GM21825 (cell line): ENCODE measurements around the gene PTBP2.
"Not testable (repeated sequence)": the region's sequence is repeated elsewhere in the genome, so short reads cannot be mapped to it uniquely, and the experiment has no call there.

ENCODE experiments used
- ATAC-seq: cut with Tn5 transposase; IDR thresholded peaks from one replicate; pipeline ENCODE4 v1.9.1; 2021; ENCODE audit warnings: mild to moderate bottlenecking, moderate library complexity; ENCODE audit not compliant: unreplicated experiment

Gene PTBP2

DNA sequence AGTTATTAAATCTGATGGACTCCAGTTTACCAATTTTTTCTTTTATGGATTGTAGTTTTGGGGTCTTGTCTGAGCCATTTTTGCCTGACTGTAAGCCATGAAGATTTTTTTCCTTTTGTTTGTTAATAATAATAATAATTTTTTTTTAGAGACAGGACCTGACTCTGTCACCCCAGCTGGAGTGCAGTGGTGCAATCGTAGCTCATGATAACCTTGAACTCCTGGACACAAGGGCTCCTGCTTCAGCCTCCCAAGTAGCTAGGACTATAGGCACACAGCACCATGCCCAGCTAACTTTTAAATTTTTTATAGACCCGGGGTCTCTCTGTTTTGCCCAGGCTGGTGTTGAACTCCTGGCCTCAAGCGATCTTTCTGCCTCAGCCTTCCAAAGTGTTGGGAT lies 6.3 kb downstream of the PTBP2 start:
- no peak for ATAC-seq

DNA sequence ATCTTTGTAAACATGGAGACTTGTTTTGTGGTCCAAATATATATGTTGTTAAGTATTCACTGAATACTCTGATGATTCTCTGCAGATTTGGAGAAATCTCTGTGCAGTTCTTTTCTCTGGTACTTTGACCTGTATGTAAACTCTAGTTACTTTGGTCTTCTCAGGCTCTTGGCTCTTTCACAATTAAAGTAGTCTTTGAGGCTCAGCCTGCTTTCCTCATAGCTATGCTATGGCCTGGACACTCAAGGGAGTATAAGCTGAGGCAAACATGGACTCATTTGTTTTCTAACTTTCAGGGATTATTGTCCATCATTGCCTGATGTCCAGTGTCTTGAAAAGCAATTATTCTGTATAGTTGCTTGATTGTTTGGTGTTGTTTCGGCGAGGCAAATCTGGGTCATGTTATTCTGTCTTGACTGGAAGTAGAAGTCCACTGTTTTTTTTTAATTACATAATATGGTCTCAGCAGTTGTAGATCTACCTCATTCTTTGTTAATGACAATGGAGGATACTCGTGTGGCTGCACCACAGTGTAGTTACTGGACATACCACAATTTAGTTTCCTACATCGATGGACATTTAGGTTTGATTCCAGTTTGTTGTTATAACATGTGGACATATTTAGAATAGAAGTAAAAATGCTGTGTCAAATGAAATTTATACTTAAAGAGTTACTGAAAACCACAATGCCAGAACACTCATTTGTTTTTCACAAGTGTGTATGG lies 9.2 kb downstream of the PTBP2 start:
- ATAC-seq, result no peak

DNA sequence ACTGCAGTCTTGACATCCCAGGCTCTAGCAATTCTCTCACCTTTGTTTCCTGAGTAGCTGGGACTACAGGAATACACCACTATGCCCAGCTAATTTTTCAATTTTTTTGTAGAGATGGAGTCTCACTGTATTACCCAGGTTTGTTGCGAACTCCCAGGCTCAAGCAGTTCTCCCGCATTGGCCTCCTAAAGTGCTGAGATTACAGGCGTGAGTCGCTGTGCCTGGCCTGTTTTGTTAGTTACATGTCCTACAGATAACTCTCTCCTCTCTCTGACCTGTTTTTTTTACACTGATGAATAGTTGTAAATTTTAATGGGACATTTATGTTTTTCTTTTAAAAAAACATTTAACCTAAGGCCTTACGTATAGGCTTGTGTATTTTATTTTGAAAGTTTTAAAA lies 19.8 kb downstream of the PTBP2 start:
- ATAC-seq, result no peak

DNA sequence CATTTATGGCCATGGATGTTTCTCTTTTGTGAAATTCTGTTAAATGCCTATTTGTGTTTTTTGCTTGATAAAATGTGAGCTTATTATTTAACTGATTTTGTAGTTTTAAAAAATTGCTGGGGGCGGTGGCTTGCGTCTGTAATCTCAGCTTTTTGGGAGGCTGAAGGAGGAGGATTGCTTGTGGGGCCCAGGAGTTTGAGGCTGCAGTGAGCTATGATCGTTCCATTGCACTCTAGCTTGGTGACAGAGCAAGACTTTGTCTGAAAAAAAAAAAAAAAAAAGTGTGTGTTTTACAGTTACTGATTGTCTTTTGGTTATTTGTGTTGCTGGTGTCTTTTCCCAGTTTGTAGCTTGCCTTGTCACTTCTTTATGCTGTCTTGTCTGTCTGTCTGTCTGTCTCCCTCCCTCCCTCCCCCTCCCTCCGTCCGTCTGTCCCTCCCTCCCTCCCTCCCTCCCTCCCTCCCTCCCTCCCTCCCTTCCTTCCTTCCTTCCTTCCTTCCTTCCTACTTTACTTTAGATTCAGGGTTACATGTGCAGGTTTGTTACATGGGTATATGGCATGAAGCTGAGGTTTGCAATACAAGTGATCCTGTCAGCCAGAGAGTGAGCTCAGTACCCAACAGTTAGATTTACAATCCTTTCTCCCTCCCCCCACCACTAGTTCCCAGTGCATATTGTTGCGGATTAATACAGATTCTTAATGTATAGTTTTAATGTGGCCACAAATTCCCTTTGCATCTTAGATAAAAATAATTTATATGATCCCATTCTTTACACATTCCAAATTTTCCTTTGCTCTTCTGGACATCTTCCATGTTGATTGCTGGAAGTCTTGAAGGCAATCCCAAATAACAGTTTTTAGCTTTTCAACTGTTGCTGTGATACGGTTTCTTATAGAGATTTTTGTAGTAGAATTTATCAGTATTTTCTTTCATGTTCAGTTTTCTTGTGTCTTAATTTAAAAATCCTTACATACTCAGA lies 25.1 kb downstream of the PTBP2 start:
- ATAC-seq, result no peak

DNA sequence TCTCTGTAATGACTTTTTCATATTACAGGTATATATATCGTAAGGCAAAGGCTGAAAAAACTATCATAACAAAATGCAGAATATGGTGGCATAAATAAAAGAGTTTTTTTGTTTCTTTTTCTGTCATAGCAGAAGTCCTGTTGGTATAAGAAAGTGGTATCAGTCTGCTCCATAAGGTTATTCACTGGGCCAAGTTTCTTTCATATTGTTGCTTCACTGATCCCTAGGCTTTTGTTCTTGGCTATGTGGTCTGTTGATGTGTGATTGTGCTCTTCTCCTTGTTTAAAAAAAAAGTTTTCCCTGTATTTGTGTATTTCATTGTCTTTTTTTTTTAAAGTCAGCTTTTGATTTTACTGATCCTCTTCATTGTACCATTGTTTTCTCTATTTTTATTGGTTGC lies 26.0 kb downstream of the PTBP2 start:
- ATAC-seq, result no peak

DNA sequence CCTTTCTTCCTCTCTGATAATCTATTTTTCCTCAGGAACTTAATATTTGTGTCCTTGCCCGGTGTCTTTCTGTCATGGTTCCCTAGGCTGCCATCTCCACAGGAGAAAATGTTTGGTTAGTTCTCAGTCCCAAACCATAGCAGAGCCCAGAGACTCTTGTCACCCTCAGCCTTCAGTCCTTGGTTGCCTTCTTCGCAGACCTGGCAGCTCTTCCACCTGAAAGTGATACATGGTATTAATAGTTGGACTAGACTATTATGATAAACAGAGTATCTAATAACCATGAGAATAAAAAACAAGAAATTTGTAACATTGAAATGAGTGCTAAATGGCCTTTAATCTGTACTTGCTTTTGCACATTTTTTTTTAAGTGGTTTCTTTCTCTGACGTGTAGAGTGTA lies 26.5 kb downstream of the PTBP2 start:
- no peak for ATAC-seq

DNA sequence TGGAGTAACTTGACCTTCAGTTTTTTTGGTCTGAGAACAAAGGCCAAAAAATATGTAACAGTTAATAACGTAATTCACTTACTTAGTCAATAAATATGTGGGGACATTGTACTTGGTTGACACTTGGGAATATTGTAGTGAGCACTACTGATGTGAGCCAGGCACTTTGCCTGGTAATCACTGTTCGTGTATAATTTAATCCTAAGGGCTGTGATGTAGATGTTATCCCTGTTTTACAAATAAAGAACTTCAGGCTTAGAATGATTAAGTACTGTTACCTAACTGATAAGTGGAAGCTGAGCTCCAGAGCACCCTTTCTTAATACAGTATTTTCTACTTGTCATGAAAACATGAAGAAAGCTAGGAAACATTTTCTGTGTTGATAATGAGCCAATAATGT lies 28.0 kb downstream of the PTBP2 start:
- no peak for ATAC-seq

DNA sequence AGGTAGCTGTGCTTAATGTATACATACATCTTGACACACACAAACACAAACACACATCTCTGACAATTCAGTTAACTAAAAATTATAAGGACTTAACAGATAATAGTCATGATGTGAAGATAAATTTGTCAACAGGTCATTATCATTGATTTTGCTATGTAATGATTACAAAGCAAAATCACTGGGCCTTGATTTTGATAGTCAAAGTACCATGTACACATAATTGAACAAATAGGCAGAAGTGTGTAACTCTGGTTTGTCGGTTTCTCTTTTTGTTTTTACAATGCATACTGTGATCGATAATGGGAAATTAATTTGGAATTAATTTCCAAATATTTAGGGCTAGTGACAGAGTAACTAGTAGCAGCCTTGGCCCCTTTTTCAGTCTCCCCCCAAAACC lies 30.8 kb downstream of the PTBP2 start:
- ATAC-seq, result no peak

DNA sequence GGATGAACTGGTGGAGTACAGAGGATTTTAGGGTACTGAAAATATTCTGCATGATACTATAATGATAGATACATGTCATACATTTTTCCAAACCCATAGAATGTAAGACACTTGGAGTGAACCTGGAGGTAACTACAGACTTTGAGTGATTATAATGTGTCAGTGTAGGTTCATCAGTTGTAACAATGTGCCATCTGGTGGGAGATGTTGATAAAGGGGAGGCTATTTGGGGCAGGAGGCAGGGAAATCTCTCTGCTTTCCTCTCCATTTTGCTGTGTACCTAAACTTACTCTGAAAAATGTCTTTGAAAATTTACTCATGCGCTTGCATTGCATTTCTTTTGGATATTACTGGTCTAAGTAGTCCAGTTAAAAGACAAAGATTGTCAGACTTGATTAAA lies 35.2 kb downstream of the PTBP2 start:
- ATAC-seq, result no peak

DNA sequence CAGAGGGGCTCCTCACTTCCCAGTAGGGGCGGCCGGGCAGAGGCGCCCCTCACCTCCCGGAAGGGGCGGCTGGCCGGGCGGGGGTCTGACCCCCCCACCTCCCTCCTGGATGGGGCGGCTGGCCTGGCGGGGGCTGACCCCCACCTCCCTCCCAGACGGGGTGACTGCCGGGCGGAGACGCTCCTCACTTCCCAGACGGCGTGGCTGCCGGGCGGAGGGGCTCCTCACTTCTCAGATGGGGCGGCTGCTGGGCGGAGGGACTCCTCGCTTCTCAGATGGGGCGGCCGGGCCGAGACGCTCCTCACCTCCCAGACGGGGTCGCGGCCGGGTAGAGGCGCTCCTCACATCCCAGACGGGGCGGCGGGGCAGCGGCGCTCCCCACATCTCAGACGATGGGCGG lies 41.0 kb downstream of the PTBP2 start:
- ATAC-seq, result not testable (repeated sequence)

DNA sequence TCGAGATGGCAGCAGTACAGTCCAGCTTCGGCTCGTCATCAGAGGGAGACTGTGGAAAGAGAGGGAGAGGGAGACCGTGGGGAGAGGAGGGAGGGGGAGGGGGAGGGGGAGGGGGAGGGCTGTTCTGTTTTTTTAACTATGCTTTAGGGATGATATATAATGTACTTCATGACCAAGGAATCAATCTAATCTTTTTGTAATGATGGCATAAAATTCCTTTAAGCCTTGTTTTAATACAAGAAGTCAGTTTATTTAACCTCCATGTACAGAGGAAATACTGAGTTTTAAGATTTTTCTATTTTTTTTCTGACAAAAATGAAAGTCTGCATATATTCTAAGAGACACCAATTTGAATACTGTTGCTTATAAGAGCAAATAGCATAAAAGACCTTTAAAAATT lies 41.9 kb downstream of the PTBP2 start:
- no peak for ATAC-seq

DNA sequence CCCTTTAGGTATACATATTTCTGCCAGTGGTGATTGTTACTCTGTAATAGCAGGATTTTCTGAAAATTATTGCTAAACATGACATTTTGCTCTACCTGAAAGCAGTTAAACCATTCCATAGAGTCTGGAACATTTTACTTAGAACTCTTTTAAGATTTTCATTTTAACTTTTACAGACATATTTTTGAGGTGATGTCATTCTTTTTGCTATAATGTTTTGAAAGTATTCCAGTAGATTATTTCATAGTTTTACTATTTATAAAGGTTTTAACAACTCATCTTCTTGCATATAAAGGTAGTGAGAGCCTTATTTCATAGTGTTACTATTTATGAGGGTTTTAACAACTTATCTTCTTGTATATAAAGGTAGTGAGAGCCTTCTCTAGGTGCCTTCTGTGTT lies 42.9 kb downstream of the PTBP2 start:
- ATAC-seq, result no peak

DNA sequence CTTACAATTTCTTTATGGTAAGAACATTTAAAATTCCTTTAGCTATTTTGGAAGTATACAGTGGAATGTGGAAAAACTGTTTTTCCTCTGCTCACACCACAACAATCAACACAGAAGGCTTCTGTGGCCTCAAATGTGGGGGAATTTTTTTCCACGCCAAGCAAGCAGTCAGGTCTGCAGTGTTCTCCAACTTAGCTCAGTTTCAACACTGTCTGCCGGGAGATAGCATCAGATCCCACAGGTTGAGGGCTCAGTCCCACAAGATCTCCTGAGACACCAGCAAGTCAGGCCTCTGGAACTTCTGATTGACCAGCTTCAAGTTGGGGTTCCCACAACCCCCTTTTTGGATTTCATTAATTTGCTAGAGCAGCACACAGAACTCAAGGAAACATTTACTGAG lies 50.3 kb downstream of the PTBP2 start:
- ATAC-seq, result no peak

DNA sequence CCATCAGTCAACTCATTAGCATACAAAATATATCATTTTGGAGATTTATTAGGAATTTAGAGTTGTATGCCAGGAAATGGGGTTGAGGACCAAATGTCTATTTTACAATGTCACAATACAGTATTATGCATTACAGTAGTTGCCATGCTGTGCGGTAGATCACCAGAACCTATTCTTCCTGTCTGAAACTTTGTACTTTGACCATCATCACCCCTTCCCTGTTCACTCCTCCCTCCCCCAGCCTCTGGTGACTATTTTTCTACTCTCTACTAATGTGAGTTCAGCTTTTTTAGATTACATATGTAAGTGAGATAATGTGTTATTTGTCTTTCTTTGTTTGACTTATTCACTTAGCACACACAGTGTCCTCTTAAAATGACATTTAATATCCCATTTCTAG lies 50.8 kb downstream of the PTBP2 start:
- ATAC-seq, result no peak

DNA sequence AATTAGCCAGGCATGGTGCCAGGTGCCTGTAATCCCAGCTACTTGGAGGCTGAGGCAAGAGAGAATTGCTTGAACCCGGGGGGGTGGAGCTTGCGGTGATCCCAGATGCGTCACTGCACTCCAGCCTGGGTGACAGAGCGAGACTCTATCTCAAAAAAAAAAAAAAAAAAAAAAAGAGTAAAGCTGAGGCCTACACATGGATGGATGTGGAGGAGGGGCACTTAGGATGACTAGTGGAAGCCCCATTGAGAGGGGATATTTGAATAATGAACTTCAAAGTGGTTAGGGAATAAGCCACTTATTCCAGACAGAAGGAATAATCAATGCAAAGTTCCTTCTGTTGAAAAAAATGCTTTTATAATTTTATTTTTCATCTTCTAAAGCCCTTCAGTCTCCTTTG lies 51.4 kb downstream of the PTBP2 start:
- ATAC-seq, result no peak

DNA sequence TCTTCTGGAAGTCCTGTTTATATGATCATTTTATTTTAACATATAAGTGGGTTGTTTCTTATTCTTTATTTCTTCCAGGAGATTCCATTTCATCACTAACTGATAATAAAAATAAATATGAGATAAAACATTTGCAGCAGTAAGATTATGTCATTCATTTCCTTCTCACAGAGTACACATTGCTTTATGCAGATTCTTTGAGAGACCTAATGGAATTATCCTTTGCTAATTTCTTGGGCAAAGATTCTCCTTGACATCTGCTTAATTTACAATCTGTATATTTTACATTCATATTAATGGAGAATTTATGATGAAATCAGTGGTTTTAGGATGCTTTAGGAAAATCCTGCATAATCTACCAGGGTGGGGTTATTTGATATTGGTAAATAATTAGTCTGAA lies 60.6 kb downstream of the PTBP2 start:
- no peak for ATAC-seq

DNA sequence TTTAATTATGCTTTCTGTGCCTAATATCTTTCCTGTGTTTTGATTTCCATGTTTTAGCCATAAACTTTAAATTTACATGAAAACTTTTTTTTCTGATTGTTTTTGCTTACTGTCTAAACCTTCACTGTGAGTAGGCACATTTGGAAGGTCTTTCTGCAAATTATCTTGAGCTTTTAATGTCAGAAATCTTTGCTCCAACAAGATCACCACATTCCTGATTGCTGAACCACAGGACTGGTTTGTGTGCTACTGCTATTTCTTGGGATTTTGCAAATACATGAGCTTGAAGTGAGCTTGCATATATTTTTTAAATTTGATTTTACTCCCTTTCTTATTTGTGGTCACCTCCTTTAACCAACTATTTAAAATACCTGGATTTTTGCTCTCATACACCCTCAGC lies 61.3 kb downstream of the PTBP2 start:
- ATAC-seq, result no peak

DNA sequence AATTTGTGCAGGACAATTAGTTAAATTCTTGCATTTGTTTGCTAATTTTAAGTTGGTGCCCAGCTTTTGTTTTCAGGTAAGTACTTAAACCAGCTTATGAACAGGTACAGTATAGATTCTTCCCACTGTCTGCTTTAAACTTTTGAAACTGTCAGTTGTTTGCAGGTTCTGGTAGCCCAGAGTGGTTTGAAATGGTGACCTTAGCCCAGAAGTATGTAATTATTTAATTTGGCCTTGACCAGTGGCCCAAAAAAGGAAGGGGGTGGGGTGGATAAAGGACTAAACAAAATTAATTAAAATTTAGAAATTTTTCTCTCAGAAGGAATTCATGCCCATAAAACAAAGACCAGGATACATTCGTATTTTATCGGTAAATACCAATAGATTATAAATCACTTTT lies 69.0 kb downstream of the PTBP2 start:
- ATAC-seq, result no peak

DNA sequence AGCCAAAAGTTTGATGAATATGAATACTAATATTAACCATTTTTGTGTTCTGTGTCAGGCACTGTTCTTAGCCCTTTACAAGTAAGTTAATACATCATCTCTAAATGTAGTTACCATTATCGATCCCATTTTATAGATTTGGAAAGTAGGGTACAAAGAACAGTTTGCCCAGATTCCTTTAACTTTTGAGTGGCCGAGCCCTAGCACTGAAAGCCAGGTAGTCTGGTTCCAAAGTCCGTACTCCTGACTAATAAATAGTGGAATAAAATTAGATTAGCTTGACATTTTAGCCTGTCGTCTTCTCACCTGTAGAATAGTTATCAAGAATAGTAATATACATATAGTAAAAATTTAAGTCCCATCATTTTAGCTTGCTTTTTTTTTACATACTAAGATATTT lies 70.6 kb downstream of the PTBP2 start:
- no peak for ATAC-seq

DNA sequence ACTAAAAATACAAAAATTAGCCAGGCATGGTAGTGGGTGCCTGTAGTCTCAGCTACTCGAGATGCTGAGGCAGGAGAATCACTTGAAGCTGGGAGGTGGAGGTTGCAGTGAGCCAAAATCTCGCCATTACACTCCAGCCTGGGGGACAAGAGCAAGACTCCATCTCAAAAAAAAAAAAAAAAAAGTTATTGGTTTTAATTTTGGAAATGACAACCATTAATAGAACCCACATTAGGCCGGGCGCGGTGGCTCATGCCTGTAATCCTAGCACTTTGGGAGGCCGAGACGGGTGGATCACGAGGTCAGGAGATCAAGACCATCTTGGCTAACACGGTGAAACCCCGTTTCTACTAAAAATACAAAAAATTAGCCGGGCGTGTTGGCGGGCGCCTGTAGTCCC lies 80.1 kb downstream of the PTBP2 start:
- ATAC-seq, result not testable (repeated sequence)

DNA sequence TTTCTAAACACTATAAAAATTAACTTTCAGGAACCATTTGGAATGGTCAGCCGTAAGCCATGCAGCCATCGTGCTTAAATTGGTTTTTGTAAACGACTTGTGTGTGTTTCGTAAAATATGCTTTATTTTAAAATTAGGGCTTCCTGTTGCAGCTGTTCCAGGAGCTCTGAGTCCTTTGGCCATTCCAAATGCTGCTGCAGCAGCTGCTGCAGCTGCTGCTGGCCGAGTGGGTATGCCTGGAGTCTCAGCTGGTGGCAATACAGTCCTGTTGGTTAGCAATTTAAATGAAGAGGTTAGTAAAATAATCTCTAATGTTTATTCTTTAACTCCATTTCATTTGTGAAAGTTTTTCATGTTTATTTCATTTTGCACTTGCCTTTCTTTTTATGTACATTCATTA lies 83.1 kb downstream of the PTBP2 start:
- ATAC-seq, result no peak

DNA sequence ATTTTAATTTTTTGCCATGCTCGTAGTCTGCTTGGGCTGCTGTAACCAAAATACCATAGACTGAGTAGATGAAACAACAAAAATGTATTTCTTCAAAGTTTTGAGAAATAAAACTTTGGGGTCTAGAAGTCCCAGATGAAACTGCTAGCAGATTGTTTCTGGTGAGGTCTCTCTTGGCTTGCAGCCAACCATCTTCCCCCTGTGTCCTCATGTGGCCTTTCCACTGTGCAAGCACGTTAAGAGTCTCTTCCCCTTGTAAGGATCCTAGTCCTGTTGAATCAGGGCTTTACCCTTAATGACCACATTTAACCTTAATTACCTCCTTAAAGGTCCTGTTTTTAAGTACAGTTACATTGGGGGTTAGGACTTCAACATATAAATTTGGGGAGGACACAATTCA lies 86.6 kb downstream of the PTBP2 start:
- ATAC-seq, result no peak
